GM06990 (cell line): ENCODE measurements around the gene CAPZB.

Experiments
- DNase-seq: peaks from one replicate; pipeline ENCODE4 v3.0.0-alpha.2; 2011; ENCODE audit not compliant: insufficient read length; ENCODE audit errors: extremely low read depth
- H3K27me3 ChIP-seq: replicated peaks from 2 replicates; pipeline ENCODE4 v1.6.0; 2011; ENCODE audit warnings: low read length; ENCODE audit not compliant: control insufficient read depth, insufficient read depth
- H3K36me3 ChIP-seq: 2 replicates; pipeline ENCODE4 v1.5.1; 2011; ENCODE audit warnings: low read length; ENCODE audit not compliant: control insufficient read depth, insufficient read depth
- H3K4me3 ChIP-seq: replicated peaks from 2 replicates; pipeline ENCODE4 v1.5.1; 2011; ENCODE audit warnings: low read depth, mild to moderate bottlenecking, control low read depth, low read length
- CTCF ChIP-seq: IDR thresholded peaks from 2 replicates; pipeline ENCODE4 v1.5.1; 2011; ENCODE audit warnings: low read length, control low read depth, mild to moderate bottlenecking, inconsistent platforms; ENCODE audit not compliant: insufficient read depth, poor library complexity, severe bottlenecking

CAPZB gene

GRCh38 chr1:19384113-19384512, 101.2 kb downstream of the CAPZB start:
- no peak for TF ChIP-seq CTCF
- no peak for DNase-seq
- Histone ChIP-seq H3K4me3 (no peak overlapping the region), H3K36me3 (peaks cover 25% of the 10 kb centered on the region), H3K27me3 (no peaks in the 10 kb centered on the region)

- Histone ChIP-seq H3K27me3 (no peaks in the 10 kb centered on the region), H3K36me3 (peaks cover 28% of the 10 kb centered on the region), H3K4me3 (no peak overlapping the region)
- DNase-seq: no peak
- no peak for TF ChIP-seq CTCF
Observed at GRCh38 chr1:19382222-19382621, 103.1 kb downstream of the CAPZB start.

- no peak for DNase-seq
- Histone ChIP-seq H3K4me3 (no peak overlapping the region), H3K27me3 (no peaks in the 10 kb centered on the region), H3K36me3 (peaks cover 33% of the 10 kb centered on the region)
- no peak for TF ChIP-seq CTCF
Observed at GRCh38 chr1:19381261-19381660, 104.1 kb downstream of the CAPZB start.

GRCh38 chr1:19377812-19378718, 107.3 kb downstream of the CAPZB start:
- Histone ChIP-seq H3K4me3 (no peak overlapping the region), H3K27me3 (no peaks in the 10 kb centered on the region), H3K36me3 (peaks cover 32% of the 10 kb centered on the region)
- TF ChIP-seq CTCF: no peak
- DNase-seq: no peak

GRCh38 chr1:19376428-19377372, 108.6 kb downstream of the CAPZB start:
- H3K36me3 ChIP-seq: peaks cover 33% of the 10 kb centered on the region
- no peak overlapping the region for H3K4me3 ChIP-seq
- no peaks in the 10 kb centered on the region for H3K27me3 ChIP-seq
- no peak for DNase-seq
- TF ChIP-seq CTCF: no peak
